Stimulated activated naive B cell treated with anti-CD40 and anti-IgM and Interleukin-4, amounts not matched to agents 10 μg/mL and 1 μg/mL and 100 μg/mL, for 72 hours (primary cell): ENCODE results near the gene WBP1L.

Source experiments
- ATAC-seq, 2 donors: fragments of 150-1000 bp; cut with Tn5 transposase; replicated peaks; 2 replicates each; pipeline ENCODE4 v1.10.0; 2021; ENCODE audit warnings: moderate library complexity in 1 of 2
- DNase-seq: peaks from one replicate; pipeline ENCODE4 v3.0.0; 2021
- H3K27ac Mint-ChIP-seq: one replicate; pipeline ENCODE4 v1.8.0; 2022; ENCODE audit warnings: mild to moderate bottlenecking, mixed read lengths
- H3K27me3 Mint-ChIP-seq, 2 donors: one replicate each; pipeline ENCODE4 v1.8.0; 2022; ENCODE audit warnings: mixed read lengths in 2 of 2
- H3K36me3 Mint-ChIP-seq, 2 donors: one replicate each; pipeline ENCODE4 v1.8.0; 2022; ENCODE audit warnings: mixed read lengths in 2 of 2, mild to moderate bottlenecking in 1 of 2
- H3K4me1 Mint-ChIP-seq, 2 donors: one replicate each; pipeline ENCODE4 v1.8.0; 2022; ENCODE audit warnings: mixed read lengths in 2 of 2, mild to moderate bottlenecking in 1 of 2
- H3K4me3 Mint-ChIP-seq, 2 donors: one replicate each; pipeline ENCODE4 v1.8.0; 2022; ENCODE audit warnings: mild to moderate bottlenecking in 2 of 2, mixed read lengths in 2 of 2, moderate library complexity in 1 of 2
- H3K9me3 Mint-ChIP-seq, 2 donors: one replicate each; pipeline ENCODE4 v1.8.0; 2022; ENCODE audit warnings: mixed read lengths in 2 of 2, mild to moderate bottlenecking in 1 of 2

Gene WBP1L

DNA sequence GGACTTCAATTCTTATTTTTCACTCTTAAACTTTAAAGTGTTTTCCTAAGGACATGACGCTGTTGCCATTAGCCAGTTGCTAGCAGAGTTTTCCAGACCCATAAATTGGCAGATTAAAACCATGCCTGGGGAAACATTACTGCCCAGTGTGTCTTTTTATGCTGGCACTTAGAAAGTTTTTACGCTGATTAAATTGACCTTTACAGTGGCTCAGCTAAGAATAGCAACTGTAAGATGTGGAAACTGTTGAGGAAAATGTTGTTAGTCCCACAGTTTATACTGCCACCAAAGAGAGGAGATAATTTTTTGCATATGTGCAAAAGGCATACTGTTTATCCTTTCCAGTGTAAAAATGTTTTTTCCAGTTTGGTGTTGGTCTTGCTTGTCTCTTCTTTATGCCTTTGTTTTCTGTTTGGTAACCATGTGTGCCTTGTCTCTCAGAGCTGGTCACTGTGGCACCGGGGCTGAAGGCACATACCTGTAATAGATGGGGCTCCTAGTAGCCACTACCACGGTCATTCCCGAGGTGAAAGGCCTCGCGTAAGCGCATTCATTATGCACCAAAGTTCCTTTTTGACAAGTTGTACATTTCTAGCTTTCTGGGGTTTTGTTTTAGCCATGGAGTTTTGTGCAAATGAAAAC is 48.1 kb downstream of the WBP1L start:
- peaks cover 26 to 63% of the 10 kb centered on the region in 2 donors for H3K4me1 Mint-ChIP-seq
- peaks cover 13 to 36% of the 10 kb centered on the region in 2 donors for H3K36me3 Mint-ChIP-seq
- no peak overlapping the region for H3K4me3 Mint-ChIP-seq
- H3K9me3 Mint-ChIP-seq, result peaks cover 3 to 9% of the 10 kb centered on the region in 2 donors
- DNase-seq, result no peak
- peak overlapping the region; percentile 14 for H3K27ac Mint-ChIP-seq
- ATAC-seq, result no peak
- no peaks in the 10 kb centered on the region for H3K27me3 Mint-ChIP-seq

DNA sequence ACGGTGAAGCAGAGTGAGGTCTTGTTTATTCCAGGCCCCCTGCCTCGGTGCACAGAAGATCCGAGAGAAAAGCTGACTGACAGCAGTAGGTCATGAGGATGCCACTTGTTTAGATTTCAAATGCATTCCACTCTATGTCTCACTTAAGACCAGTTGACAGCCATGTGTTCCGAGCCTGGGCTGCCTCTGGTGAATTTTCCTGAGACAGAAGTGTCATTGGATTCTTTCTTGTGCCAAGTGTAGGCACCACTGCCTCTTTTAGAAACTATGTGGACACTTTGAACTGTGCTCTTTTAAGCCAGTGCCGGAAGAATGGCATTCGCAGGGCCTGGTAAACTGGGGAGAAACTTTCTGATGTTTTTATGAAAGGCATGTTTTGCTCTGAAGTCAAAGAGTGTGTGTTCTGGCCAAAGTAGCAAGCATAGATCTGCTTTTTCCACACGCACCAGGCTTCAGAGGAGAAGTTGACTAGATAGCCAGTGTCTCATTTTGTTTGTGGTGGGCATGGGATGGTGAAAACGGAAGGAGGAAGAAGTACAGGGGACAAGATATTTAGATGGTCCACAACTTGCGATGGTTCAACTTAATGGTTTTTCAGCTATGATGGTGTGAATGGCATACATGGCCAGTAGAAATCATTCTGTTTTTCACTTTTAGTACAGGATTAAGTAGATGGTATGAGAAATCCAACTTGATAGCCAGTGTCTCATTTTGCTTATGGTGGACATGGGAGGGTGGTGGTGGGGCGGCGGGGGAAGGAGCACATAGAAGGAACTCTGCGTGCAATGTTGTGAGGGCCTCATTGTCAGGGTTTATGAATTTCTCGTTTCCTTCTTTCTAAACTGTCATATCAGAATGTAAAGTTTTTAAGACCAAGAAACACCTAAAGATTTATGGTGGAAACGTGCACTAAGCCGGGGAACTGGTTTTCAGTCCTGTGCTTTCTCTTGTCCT is 52.0 kb downstream of the WBP1L start:
- DNase-seq (no peak), ATAC-seq (peak; percentile 62 to 76)
- Mint-ChIP-seq H3K4me1 (peaks cover 23 to 70% of the 10 kb centered on the region in 2 donors), H3K27me3 (no peaks in the 10 kb centered on the region), H3K27ac (peak overlapping the region; percentile 93), H3K4me3 (peak overlapping the region; percentile 64 to 77), H3K36me3 (peaks cover 15 to 26% of the 10 kb centered on the region in 2 donors), H3K9me3 (no peaks in the 10 kb centered on the region)

DNA sequence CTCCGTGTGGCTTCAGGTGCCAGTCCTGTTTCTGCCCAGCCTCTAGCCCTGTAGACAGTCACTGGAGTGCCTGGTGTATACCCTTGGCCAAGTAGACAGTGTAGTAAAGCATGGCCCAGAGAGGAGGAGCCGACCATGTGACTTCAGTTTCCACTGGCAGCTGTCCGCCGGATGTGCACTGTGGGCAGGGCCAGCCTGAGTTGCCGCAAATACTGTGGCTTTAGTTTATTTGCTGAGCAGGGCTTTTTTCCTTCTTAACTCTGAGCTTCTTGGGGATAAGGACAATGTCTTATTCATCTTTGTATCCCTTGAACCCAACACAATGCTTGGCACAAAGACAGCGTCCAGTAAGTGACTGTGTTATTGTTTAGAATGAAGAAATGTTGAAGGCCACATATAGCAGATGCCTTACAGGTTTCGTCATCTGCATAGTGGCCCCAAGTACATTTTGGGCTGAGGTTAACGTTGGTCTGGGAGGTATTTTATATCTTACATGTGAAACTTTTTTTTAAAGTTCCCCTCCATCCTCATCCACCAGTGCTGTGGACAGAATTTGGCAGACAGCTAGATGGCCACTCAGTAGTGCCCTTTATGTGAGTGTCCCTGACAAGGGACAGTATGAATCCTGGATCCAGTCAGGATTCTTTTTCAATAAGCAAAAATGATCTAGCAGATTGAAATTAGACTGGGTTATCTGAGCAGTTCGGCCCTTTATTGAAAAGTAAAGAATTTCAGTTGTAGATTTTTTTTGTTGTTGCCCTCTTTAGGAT is 52.8 kb downstream of the WBP1L start:
- Mint-ChIP-seq H3K27ac (peak overlapping the region; percentile 93), H3K27me3 (no peaks in the 10 kb centered on the region), H3K36me3 (peaks cover 18 to 30% of the 10 kb centered on the region in 2 donors), H3K9me3 (no peaks in the 10 kb centered on the region), H3K4me1 (peaks cover 27 to 67% of the 10 kb centered on the region in 2 donors), H3K4me3 (peak overlapping the region; percentile 64 to 77)
- ATAC-seq (peak; percentile 99 to 100), DNase-seq (peak; percentile 64)

DNA sequence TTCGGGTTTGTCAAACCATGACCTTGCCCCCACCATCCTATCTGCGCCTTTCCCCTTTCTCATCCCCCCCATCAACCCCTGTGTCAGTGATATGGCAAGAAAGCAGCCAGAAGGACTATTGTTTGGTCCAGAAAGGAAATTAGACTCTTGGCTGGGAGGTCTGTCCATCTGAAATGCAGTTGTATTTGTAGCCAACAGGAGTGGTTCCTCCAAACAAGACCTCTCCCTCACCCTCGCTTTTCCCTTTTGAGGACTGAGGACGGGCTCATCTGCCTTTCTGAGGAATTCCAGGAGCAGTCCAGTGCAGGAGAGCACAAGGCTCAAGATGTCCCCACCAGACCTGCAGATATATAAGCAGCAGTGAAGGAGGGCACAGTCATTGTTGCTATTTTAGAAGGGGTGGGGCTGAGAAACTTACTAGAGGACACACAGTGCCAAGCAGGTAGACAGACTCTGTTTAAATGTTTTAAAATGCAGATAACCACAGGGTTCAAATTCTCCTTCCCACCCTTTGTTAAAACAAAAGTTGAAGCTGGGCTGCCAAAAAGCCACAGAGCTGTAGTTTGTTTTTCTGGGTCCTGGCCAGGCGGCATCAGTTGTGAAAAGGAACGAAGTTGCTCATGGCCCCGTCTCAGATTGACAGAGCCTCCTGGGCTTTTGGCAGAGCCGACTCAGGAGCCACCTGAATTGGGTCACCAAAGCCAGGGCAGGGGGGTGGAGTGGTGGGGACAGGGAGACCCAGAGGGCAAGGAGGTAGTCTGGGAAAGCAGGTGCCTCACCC is 56.1 kb downstream of the WBP1L start:
- Mint-ChIP-seq H3K9me3 (peaks cover 0 to 1% of the 10 kb centered on the region in 2 donors), H3K4me3 (no peak overlapping the region), H3K4me1 (peaks cover 35 to 65% of the 10 kb centered on the region in 2 donors), H3K36me3 (peaks cover 34 to 43% of the 10 kb centered on the region in 2 donors), H3K27me3 (no peaks in the 10 kb centered on the region), H3K27ac (peak overlapping the region; percentile 14)
- ATAC-seq, result no peak
- DNase-seq, result no peak

DNA sequence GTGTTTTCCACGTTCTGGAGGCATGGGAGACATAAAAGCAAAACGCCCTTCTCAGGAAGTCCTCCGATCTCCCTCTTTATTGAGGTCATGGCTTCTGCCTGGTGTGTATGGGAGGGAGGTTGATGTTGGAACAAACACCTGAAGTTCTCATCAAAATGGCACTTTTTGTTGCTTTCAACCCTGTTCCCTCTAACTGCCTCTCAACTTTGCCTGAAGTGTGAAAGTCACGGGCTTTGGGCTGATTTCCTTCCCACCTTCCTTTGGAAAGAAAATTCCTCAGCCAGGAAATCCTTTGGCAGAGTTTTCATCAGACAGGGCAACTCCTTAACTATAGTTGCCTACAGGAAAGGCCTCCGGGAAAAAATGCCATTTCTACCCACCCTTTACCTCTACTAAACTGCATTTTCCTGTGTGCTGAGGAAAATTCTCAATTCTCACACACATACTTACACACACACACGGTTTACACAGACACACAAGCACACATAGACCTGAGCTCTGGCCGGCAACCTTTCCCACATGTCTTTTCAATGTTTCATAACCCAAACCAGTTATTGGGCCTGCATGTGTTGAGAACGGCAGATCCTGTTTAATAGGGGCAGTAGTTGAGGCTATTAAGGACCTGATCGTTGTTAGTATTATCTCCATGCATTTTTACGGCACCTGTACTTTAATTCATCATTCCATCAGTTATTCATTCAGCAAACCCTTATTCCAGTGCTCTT is 57.0 kb downstream of the WBP1L start:
- no peak overlapping the region for H3K4me3 Mint-ChIP-seq
- H3K27me3 Mint-ChIP-seq, result no peaks in the 10 kb centered on the region
- DNase-seq (no peak), ATAC-seq (no peak)
- H3K9me3 Mint-ChIP-seq, result peaks cover 0 to 1% of the 10 kb centered on the region in 2 donors
- peaks cover 32 to 60% of the 10 kb centered on the region in 2 donors for H3K4me1 Mint-ChIP-seq
- peaks cover 34 to 40% of the 10 kb centered on the region in 2 donors for H3K36me3 Mint-ChIP-seq
- H3K27ac Mint-ChIP-seq, result no peak overlapping the region

DNA sequence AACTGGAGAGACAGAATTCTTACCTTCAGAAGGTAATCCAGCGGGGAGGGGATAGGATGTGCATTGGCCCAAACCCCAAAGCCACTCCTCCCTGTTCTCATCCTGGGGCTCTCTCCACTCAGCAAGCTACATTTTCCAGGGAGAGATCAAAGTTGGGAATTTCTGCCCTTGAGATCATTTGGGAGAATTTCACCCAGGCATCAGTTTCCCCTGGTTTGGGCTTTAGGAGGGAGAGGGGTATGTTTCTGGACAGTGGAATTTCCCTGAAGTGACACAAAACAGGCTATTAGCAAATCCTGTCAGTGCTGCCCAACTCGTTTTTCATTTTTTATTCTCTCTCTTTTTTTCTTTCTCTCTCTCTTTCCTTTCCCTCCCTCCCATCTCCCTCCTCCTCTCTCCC is 57.7 kb downstream of the WBP1L start:
- Mint-ChIP-seq H3K4me3 (no peak overlapping the region), H3K9me3 (peaks cover 0 to 1% of the 10 kb centered on the region in 2 donors), H3K27me3 (no peaks in the 10 kb centered on the region), H3K4me1 (peaks cover 28 to 56% of the 10 kb centered on the region in 2 donors), H3K27ac (no peak overlapping the region), H3K36me3 (peaks cover 37 to 42% of the 10 kb centered on the region in 2 donors)
- DNase-seq, result no peak
- ATAC-seq, result no peak

DNA sequence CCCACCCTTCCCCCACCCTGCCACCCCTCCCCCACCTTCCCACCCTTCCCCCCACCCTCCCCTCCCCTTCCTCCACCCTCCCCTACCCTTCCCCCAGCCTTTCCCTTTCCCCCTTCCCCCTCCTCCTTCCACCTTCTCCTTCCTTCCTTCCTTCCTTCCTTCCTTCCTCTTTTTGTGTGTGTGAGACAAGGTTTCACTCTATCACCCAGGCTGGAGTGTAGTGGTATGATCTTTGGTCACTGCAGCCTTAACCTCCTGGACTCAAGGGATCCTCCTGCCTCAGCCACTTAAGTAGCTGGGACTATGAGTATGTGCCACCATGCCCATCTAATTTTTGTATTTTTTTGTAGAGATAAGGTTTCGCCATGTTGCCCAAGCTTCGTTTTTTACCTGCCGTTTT is 58.2 kb downstream of the WBP1L start:
- peaks cover 40 to 45% of the 10 kb centered on the region in 2 donors for H3K36me3 Mint-ChIP-seq
- peaks cover 0 to 1% of the 10 kb centered on the region in 2 donors for H3K9me3 Mint-ChIP-seq
- peak in 1 of 2 donors; percentile 31 for ATAC-seq
- peaks cover 26 to 54% of the 10 kb centered on the region in 2 donors for H3K4me1 Mint-ChIP-seq
- no peak for DNase-seq
- H3K27ac Mint-ChIP-seq, result peak overlapping the region; percentile 92
- no peak overlapping the region for H3K4me3 Mint-ChIP-seq
- H3K27me3 Mint-ChIP-seq, result no peaks in the 10 kb centered on the region

DNA sequence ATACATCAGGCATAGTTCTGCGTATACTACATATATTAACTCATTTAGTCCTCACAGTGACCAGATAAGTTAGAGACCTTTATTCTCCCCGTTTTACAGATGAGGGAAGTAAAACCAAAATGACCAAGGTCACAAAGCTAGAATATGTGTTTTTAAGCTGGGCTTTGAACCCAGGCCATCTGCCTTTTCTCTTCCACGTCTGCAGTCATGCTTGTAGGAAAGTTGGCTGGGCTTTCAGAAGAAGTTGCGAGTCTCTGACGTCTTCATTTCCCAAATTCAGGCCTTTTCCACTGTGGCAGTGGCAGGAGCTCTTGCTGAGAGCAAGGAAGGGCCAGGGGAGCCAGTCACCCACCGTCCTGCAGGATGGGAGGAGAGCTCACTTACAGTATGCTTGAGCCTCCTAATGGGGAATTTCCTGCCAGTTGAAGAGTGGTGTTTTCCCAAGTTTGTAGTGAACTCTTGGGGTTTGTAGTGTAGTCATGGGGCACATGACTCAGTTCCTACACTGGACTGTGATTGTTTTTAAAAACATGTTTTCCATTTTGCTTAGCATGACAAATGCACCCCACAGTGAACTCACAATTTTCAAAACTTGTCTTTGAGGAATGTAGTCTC is 59.3 kb downstream of the WBP1L start:
- H3K36me3 Mint-ChIP-seq, result peaks cover 40 to 45% of the 10 kb centered on the region in 2 donors
- H3K9me3 Mint-ChIP-seq, result peaks cover 0 to 1% of the 10 kb centered on the region in 2 donors
- H3K4me3 Mint-ChIP-seq, result peak overlapping the region; percentile 25 to 55
- peaks cover 25 to 46% of the 10 kb centered on the region in 2 donors for H3K4me1 Mint-ChIP-seq
- peak; percentile 84 to 95 for ATAC-seq
- peak overlapping the region; percentile 92 for H3K27ac Mint-ChIP-seq
- DNase-seq, result no peak
- no peaks in the 10 kb centered on the region for H3K27me3 Mint-ChIP-seq

DNA sequence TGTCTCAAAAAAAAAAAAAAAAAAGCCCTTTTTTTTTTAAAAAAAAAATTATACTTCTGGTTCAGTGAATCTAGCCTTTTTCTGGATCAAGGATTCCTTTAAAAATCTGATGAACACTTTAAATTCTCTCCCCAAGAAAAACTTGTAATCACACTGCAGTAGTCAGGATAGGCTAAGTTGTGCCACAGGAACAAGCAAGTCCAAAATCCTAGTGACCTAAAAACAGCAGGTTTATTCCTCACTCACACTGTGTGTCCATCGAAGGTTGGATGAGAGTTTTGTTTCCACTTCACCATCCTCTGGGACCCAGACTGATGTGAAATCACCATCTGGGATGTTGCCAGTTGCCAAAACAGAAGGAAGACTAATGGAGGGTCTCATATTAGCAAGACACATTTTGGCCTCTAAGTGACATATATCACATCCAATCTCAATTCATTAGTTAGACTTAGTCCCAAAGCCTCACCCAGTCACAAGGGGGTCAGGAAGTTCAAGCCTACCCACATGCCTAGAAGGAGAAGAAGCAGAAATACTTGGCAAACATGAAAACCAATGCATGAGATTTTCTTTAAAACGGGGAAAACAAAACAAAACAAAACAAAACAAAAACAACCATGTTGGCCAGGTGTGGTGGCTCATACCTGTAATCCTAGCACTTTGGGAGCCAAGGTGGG is 60.8 kb downstream of the WBP1L start:
- H3K9me3 Mint-ChIP-seq, result peaks cover 0 to 1% of the 10 kb centered on the region in 2 donors
- no peaks in the 10 kb centered on the region for H3K27me3 Mint-ChIP-seq
- DNase-seq (no peak), ATAC-seq (no peak)
- no peak overlapping the region for H3K4me3 Mint-ChIP-seq
- H3K27ac Mint-ChIP-seq, result peak overlapping the region; percentile 69
- peaks cover 34 to 48% of the 10 kb centered on the region in 2 donors for H3K36me3 Mint-ChIP-seq
- peaks cover 27 to 53% of the 10 kb centered on the region in 2 donors for H3K4me1 Mint-ChIP-seq

DNA sequence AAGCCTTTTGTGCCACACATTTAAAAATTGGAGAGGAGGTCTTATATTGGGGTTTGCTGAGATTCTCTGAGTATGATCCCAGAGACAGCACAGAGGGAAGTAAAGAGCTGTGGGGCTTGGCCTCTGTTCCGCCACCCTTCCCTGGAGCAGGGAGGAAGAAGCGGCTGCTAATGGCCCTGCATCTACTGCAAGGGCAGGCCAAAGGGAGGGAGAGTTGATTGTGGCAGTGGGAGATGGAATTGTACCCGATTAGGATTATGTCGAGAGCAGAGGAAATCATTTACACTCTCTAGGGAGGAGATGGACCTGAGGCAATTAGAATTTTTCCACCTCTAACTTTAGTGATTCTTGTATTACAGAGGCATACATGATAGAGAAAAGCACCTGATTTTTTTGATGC is 64.6 kb downstream of the WBP1L start:
- H3K9me3 Mint-ChIP-seq, result no peaks in the 10 kb centered on the region
- no peak overlapping the region for H3K4me3 Mint-ChIP-seq
- peaks cover 20 to 51% of the 10 kb centered on the region in 2 donors for H3K4me1 Mint-ChIP-seq
- H3K36me3 Mint-ChIP-seq, result peaks cover 39 to 49% of the 10 kb centered on the region in 2 donors
- DNase-seq (no peak), ATAC-seq (no peak)
- H3K27ac Mint-ChIP-seq, result no peak overlapping the region
- H3K27me3 Mint-ChIP-seq, result no peaks in the 10 kb centered on the region

DNA sequence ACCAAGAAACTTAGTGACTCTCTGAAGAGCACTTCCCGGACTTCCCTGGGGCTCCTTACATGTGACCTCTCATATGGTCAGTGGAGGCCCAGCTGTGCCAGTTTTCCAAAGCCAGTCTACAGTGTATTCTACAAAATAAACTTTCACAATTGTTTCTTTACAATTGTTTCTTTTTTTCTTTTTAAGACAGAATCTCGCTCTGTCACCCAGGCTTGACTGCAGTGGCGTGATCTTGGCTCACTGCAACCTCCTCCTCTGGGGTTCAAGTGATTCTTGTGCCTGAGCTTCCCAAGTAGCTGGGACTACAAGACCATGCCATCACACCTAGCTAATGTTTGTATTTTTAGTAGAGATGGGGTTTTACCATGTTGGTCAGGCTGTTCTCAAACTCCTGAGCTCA is 67.6 kb downstream of the WBP1L start:
- Mint-ChIP-seq H3K9me3 (no peaks in the 10 kb centered on the region), H3K4me3 (no peak overlapping the region), H3K27me3 (no peaks in the 10 kb centered on the region), H3K27ac (no peak overlapping the region), H3K4me1 (peaks cover 14 to 69% of the 10 kb centered on the region in 2 donors), H3K36me3 (peaks cover 39 to 58% of the 10 kb centered on the region in 2 donors)
- DNase-seq (no peak), ATAC-seq (no peak)

DNA sequence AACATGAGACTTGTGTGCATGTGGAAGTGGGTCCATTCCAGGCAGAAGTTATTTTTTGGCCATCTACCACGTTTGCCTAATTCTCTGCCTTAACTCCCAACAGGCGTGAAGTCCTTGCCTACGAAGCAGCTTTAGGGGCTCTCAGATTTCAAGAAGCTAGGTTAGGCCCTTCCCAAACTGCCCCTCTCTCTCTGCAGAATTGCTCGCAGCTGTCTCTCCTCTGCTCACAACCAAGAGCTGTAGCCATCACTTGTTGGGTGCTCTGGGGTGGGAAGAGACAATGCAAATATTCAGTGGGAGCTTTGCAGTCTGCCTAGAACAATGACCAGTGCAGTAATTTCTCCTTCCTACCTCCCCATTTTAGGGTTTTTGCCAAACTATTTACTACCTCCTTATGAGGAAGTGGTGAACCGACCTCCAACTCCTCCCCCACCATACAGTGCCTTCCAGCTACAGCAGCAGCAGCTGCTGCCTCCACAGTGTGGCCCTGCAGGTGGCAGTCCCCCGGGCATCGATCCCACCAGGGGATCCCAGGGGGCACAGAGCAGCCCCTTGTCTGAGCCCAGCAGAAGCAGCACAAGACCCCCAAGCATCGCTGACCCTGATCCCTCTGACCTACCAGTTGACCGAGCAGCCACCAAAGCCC is 68.6 kb downstream of the WBP1L start:
- ATAC-seq (peak; percentile 70 to 87), DNase-seq (no peak)
- H3K4me3 Mint-ChIP-seq, result peak overlapping the region in 1 of 2 donors; percentile 41
- H3K27ac Mint-ChIP-seq, result peak overlapping the region; percentile 92
- H3K4me1 Mint-ChIP-seq, result peaks cover 14 to 64% of the 10 kb centered on the region in 2 donors
- H3K36me3 Mint-ChIP-seq, result peaks cover 34 to 54% of the 10 kb centered on the region in 2 donors
- no peaks in the 10 kb centered on the region for H3K27me3 Mint-ChIP-seq
- no peaks in the 10 kb centered on the region for H3K9me3 Mint-ChIP-seq
